HG03196 (cell line): ENCODE measurements around the gene CEP70.
"Not testable (repeated sequence)": the region's sequence is repeated elsewhere in the genome, so short reads cannot be mapped to it uniquely, and the experiment has no call there.

Experiments
- ATAC-seq: cut with Tn5 transposase; IDR thresholded peaks from one replicate; pipeline ENCODE4 v1.9.1; 2021; ENCODE audit not compliant: unreplicated experiment

The CEP70 gene

GRCh38 chr3:138594150-138594934 lies at the start of gene CEP70:
CEP70 (minus strand) TSS chr3:138594260; CDS start chr3:138572927, 21,333 bp downstream.
- peak; percentile 87 for ATAC-seq

- no peak for ATAC-seq
Observed at GRCh38 chr3:138642927-138643253, 48.8 kb upstream of the CEP70 start.

GRCh38 chr3:138642226-138642926 lies 48.3 kb upstream of the CEP70 start:
- ATAC-seq = no peak

GRCh38 chr3:138640537-138640936 lies 46.5 kb upstream of the CEP70 start:
- no peak for ATAC-seq

GRCh38 chr3:138638641-138639040 lies 44.6 kb upstream of the CEP70 start:
- no peak for ATAC-seq

GRCh38 chr3:138629526-138629925 lies 35.5 kb upstream of the CEP70 start:
- ATAC-seq = no peak

GRCh38 chr3:138625707-138626365 lies 31.8 kb upstream of the CEP70 start:
- no peak for ATAC-seq

GRCh38 chr3:138624518-138624917 lies 30.5 kb upstream of the CEP70 start:
- no peak for ATAC-seq

- no peak for ATAC-seq
Observed at GRCh38 chr3:138620431-138620830, 26.4 kb upstream of the CEP70 start.

- no peak for ATAC-seq
Observed at GRCh38 chr3:138615462-138615861, 21.4 kb upstream of the CEP70 start.

GRCh38 chr3:138609898-138610266 lies 15.8 kb upstream of the CEP70 start:
- no peak for ATAC-seq

GRCh38 chr3:138608322-138609135 lies 14.5 kb upstream of the CEP70 start, which contains the start of gene FAIM:
FAIM (plus strand) TSS chr3:138608771; CDS start chr3:138619727, 10,956 bp downstream.
- peak; percentile 61 for ATAC-seq

- not testable (repeated sequence) for ATAC-seq
Observed at GRCh38 chr3:138604106-138604595, 10.1 kb upstream of the CEP70 start.

- ATAC-seq = not testable (repeated sequence)
Observed at GRCh38 chr3:138601661-138602060, 7.6 kb upstream of the CEP70 start.

- ATAC-seq = no peak
Observed at GRCh38 chr3:138600100-138600745, 6.2 kb upstream of the CEP70 start.

GRCh38 chr3:138598534-138598933 lies 4.5 kb upstream of the CEP70 start:
- no peak for ATAC-seq

- ATAC-seq = not testable (repeated sequence)
Observed at GRCh38 chr3:138597186-138597976, 3.3 kb upstream of the CEP70 start.

- ATAC-seq = peak; percentile 2
Observed at GRCh38 chr3:138594935-138595610, 1.0 kb upstream of the CEP70 start.
